ENCODE results near the gene TEX29.

Gene TEX29

DNA sequence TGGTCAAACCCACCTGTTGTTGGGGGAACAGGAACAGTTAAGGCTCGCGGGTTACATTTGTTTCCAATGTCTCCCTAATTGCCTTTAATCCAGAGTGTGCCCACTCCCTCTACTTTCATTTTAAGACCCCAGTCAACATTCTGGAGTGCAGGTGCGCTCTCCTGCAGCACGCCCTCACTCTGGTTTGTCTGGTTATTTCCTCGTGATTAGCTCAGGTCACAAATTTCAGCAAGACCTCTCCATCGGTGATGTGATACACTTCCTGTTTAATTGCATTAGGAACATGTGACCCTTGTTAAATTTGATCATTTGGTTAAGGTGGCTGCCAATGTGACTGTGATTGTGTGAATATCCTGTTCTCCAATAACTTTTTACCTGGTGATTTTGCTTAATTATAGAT is 53.0 kb downstream of the TEX29 start (continued):
- TF ChIP-seq, protein P1, sequence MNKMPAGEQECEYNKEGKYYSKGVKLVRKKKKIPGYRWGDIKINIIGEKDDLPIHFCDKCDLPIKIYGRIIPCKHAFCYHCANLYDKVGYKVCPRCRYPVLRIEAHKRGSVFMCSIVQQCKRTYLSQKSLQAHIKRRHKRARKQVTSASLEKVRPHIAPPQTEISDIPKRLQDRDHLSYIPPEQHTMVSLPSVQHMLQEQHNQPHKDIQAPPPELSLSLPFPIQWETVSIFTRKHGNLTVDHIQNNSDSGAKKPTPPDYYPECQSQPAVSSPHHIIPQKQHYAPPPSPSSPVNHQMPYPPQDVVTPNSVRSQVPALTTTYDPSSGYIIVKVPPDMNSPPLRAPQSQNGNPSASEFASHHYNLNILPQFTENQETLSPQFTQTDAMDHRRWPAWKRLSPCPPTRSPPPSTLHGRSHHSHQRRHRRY (tag by site-specific recombination; IDR thresholded peaks at IDR 0.05): no peak
- TF ChIP-seq FEZF1 (tag by site-specific recombination; IDR thresholded peaks at IDR 0.05) (no peak), ZNF792 (tag by site-specific recombination; IDR thresholded peaks at IDR 0.05) (no peak), IKZF3 (tag by site-specific recombination; IDR thresholded peaks at IDR 0.05) (no peak), ZNF391 (tag by site-specific recombination; IDR thresholded peaks at IDR 0.05; ENCODE audit: borderline replicate concordance, low read depth) (no peak), SCRT1 (tag by site-specific recombination; IDR thresholded peaks at IDR 0.05; ENCODE audit: borderline replicate concordance) (no peak)
- TF ChIP-seq, protein P2, sequence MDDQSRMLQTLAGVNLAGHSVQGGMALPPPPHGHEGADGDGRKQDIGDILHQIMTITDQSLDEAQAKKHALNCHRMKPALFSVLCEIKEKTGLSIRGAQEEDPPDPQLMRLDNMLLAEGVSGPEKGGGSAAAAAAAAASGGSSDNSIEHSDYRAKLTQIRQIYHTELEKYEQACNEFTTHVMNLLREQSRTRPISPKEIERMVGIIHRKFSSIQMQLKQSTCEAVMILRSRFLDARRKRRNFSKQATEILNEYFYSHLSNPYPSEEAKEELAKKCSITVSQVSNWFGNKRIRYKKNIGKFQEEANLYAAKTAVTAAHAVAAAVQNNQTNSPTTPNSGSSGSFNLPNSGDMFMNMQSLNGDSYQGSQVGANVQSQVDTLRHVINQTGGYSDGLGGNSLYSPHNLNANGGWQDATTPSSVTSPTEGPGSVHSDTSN (CRISPR knock-in tag; IDR thresholded peaks at IDR 0.05): no peak

DNA sequence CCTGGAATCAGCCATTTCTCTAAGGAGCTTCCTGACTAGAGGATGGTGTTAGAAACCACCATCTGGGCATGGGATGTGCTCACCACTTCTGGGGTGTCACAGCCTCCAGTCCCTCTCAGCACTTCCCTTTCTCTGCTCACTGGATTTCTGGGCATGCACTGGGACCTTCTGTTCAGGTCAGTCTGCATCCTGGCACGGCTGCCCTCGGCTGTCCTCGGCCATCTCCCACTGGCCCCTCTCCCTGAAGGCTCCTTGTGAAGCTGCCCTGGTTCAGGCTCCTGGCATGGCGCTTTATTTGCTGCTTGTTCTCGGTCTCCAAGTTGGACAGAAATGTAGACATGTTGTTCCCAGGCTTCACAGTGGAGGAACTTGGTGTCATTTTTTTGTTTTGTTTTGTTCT is 60.0 kb downstream of the TEX29 start:
- Histone ChIP-seq H3K4me3 (ENCODE audit: low read depth, low read length) (no peak overlapping the region), H3K27ac (ENCODE audit: extremely low read depth, low read depth, low read length) (no peak overlapping the region), H3K9me3 (ENCODE audit: control insufficient read depth, insufficient read depth, low read depth, low read length) (no peaks in the 10 kb centered on the region), H3K36me3 (ENCODE audit: control insufficient read depth in 2 of 2, insufficient read depth in 1 of 2, low read length in 2 of 2) (no peaks in the 10 kb centered on the region), H3K4me1 (ENCODE audit: control insufficient read depth, insufficient read depth, low read length) (no peaks in the 10 kb centered on the region)
- TF ChIP-seq ZBTB8A (tag by site-specific recombination; IDR thresholded peaks at IDR 0.05) (no peak), ZNF354C (tag by site-specific recombination; IDR thresholded peaks at IDR 0.05; ENCODE audit: borderline replicate concordance, low read depth) (no peak), ZXDB (tag by site-specific recombination; IDR thresholded peaks at IDR 0.05) (no peak), ZNF324 (tag by site-specific recombination; IDR thresholded peaks at IDR 0.05) (no peak), ZNF837 (tag by site-specific recombination; IDR thresholded peaks at IDR 0.05) (no peak), ZEB2 (tag by site-specific recombination; IDR thresholded peaks at IDR 0.05) (no peak), ZNF292 (tag by site-specific recombination; IDR thresholded peaks at IDR 0.05; ENCODE audit: borderline replicate concordance, low read depth) (no peak)
- POLR2A ChIA-PET: no interaction called here
- CTCF ChIA-PET: no interaction called here

DNA sequence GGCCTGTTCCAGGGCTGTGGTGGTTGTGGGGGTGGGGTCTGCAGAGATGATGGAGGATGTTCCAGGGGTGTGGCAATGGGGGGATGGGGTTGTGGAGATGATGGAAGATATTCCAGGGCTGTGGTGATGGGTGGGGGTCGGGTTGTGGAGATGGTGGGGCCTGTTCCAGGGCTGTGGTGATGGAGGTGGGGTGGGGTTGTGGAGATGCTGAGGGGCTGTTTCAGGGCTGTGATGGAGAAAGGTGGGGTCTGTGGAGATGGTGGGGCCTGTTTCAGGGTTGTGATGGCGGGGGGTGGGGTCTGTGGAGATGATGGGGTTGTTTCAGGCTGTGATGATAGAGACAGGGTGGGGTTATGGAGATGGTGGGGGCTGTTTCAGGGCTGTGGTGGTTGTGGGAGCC is 62.0 kb downstream of the TEX29 start:
- 0 out of 2 replicates have a peak, but pooled peaks have one; percentile 7 for TF ChIP-seq KLF1 (tag by site-specific recombination; IDR thresholded peaks at IDR 0.05)
- TF ChIP-seq, protein P3, sequence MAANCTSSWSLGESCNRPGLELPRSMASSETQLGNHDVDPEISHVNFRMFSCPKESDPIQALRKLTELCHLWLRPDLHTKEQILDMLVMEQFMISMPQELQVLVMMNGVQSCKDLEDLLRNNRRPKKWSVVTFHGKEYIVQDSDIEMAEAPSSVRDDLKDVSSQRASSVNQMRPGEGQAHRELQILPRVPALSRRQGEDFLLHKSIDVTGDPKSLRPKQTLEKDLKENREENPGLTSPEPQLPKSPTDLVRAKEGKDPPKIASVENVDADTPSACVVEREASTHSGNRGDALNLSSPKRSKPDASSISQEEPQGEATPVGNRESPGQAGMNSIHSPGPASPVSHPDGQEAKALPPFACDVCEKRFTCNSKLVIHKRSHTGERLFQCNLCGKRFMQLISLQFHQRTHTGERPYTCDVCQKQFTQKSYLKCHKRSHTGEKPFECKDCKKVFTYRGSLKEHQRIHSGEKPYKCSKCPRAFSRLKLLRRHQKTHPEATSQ (tag by site-specific recombination; IDR thresholded peaks at IDR 0.05): no peak
- CTCF ChIA-PET: no interaction called here
- POLR2A ChIA-PET: no interaction called here
- Histone ChIP-seq H3K4me1 (ENCODE audit: control insufficient read depth, insufficient read depth, low read length) (no peaks in the 10 kb centered on the region), H3K27ac (ENCODE audit: extremely low read depth, low read depth, low read length) (no peak overlapping the region), H3K9me3 (ENCODE audit: control insufficient read depth, insufficient read depth, low read depth, low read length) (no peaks in the 10 kb centered on the region), H3K4me3 (ENCODE audit: low read depth, low read length) (no peak overlapping the region), H3K36me3 (ENCODE audit: control insufficient read depth in 2 of 2, insufficient read depth in 1 of 2, low read length in 2 of 2) (no peaks in the 10 kb centered on the region)

DNA sequence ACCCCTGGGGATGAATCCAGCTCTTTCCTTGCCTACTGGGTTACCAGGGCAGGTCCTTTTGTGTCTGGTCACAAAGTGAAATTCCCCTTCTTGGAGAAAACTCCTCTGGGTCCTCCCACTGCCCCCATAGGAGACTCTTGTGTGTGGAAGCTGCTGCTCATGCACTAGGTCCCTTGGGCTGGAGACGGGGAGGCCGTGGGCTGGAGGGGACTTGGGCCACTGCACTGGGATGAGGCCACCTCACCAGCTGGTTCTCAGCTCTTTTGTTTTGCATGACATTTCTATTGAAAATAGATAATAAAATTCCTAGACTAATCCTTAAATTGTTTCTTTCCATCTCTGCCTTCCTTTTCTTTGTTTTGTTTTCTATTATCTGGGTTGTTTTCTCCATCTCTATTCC is 62.4 kb downstream of the TEX29 start:
- no peaks in the 10 kb centered on the region for H3K9me3 ChIP-seq (ENCODE audit: control insufficient read depth, insufficient read depth, low read depth, low read length)
- no peaks in the 10 kb centered on the region for H3K36me3 ChIP-seq (ENCODE audit: control insufficient read depth in 2 of 2, insufficient read depth in 1 of 2, low read length in 2 of 2)
- TF ChIP-seq, protein P4, sequence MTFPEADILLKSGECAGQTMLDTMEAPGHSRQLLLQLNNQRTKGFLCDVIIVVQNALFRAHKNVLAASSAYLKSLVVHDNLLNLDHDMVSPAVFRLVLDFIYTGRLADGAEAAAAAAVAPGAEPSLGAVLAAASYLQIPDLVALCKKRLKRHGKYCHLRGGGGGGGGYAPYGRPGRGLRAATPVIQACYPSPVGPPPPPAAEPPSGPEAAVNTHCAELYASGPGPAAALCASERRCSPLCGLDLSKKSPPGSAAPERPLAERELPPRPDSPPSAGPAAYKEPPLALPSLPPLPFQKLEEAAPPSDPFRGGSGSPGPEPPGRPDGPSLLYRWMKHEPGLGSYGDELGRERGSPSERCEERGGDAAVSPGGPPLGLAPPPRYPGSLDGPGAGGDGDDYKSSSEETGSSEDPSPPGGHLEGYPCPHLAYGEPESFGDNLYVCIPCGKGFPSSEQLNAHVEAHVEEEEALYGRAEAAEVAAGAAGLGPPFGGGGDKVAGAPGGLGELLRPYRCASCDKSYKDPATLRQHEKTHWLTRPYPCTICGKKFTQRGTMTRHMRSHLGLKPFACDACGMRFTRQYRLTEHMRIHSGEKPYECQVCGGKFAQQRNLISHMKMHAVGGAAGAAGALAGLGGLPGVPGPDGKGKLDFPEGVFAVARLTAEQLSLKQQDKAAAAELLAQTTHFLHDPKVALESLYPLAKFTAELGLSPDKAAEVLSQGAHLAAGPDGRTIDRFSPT (tag by site-specific recombination; IDR thresholded peaks at IDR 0.05): no peak
- CTCF ChIA-PET: no interaction called here
- no peak overlapping the region for H3K4me3 ChIP-seq (ENCODE audit: low read depth, low read length)
- POLR2A ChIA-PET: no interaction called here
- no peaks in the 10 kb centered on the region for H3K4me1 ChIP-seq (ENCODE audit: control insufficient read depth, insufficient read depth, low read length)
- H3K27ac ChIP-seq (ENCODE audit: extremely low read depth, low read depth, low read length): no peak overlapping the region
